Gastrocnemius medialis (tissue), 4 donors: ENCODE measurements around the gene BLVRB. TPM values are rescaled to one million over a fixed set of nuclear protein-coding genes. Genes with fewer than 3 reads are reported as not detected.

Experiments used
- ATAC-seq, 2 donors: fragments of 150-250 bp; one replicate each; pipeline ENCODE4 v1.9.1; 2016
- DNase-seq, 2 donors: peaks; one replicate each; pipeline ENCODE4 v3.0.0-alpha.2; 2019
- H3K27ac ChIP-seq, 4 donors: fragments of 200-600 bp; sonication (generic); 1 replicate in 1 of 4; 2 replicates in 3 of 4; pipeline ENCODE4 v1.5.1; 2016 to 2018; ENCODE audit warnings: mild to moderate bottlenecking in 2 of 4, moderate library complexity in 1 of 4
- H3K27me3 ChIP-seq, 3 donors: fragments of 200-600 bp; sonication (generic) in 2 of 3; 1 replicate in 1 of 3; 2 replicates in 2 of 3; pipeline versions ENCODE4 v1.5.1 to v1.6.0; 2016 to 2019; ENCODE audit warnings: mild to moderate bottlenecking in 1 of 3, moderate library complexity in 1 of 3
- H3K36me3 ChIP-seq, 2 donors: fragments of 200-600 bp; sonication (generic) in 1 of 2; one replicate each; pipeline ENCODE4 v1.5.1; 2017 to 2018
- H3K4me1 ChIP-seq, 2 donors: fragments of 200-600 bp; sonication (generic) in 1 of 2; one replicate each; pipeline ENCODE4 v1.5.1; 2016 to 2017; ENCODE audit warnings: mild to moderate bottlenecking in 2 of 2
- H3K4me3 ChIP-seq, 4 donors: fragments of 200-600 bp; sonication (generic) in 3 of 4; 1 replicate in 1 of 4; 2 replicates in 3 of 4; pipeline ENCODE4 v1.5.1; 2016 to 2019; ENCODE audit warnings: mild to moderate bottlenecking in 2 of 4
- H3K9me3 ChIP-seq, 3 donors: fragments of 200-600 bp; sonication (generic) in 2 of 3; 1 replicate in 1 of 3; 2 replicates in 2 of 3; pipeline ENCODE4 v1.5.1; 2016 to 2019
- POLR2A ChIP-seq, 2 donors: fragments of 450-650 bp; IDR thresholded peaks; one replicate each; pipeline ENCODE4 v1.6.1; 2017; ENCODE audit warnings: antibody characterized with exemption in 2 of 2, mild to moderate bottlenecking in 2 of 2, moderate library complexity in 2 of 2
- in situ Hi-C, 4 donors: fragments of 200-750 bp; cut with MboI; loops; one replicate each; pipeline versions ENCODE4 v1.15.0 to v1.8.0; 2017; ENCODE audit warnings: low sequenced_read_pairs in 4 of 4
- intact Hi-C: fragments of 100-400 bp; cut with DNase I; formaldehyde crosslinking; loops from one replicate; pipeline ENCODE4 v1.15.1; 2023; ENCODE audit warnings: low total_unique reads
- total RNA-seq, 4 donors: library from RNA; depleted of rRNA; stranded (reverse); fragments of >200 nt; gene quantifications; one replicate each; pipeline versions ENCODE4 v1.1.0 to v1.2.3, GENCODE V29; 2016
- TF ChIP-seq, protein P1 (sequence below), 5 experiments: fragments of 450-650 bp in 3 of 5; fragments of 200-600 bp in 2 of 5; sonication (generic) in 2 of 5; IDR thresholded peaks in 4 of 5; conservative IDR thresholded peaks in 1 of 5; 1 replicate in 4 of 5; 2 replicates in 1 of 5; pipeline ENCODE4 v1.5.1; 2016 to 2019; ENCODE audit warnings: antibody characterized with exemption in 5 of 5, mild to moderate bottlenecking in 3 of 5, moderate library complexity in 3 of 5

The BLVRB gene
- total RNA-seq, 4 donors from 2014 or later: 254 to 679 (median 280) TPM

DNA sequence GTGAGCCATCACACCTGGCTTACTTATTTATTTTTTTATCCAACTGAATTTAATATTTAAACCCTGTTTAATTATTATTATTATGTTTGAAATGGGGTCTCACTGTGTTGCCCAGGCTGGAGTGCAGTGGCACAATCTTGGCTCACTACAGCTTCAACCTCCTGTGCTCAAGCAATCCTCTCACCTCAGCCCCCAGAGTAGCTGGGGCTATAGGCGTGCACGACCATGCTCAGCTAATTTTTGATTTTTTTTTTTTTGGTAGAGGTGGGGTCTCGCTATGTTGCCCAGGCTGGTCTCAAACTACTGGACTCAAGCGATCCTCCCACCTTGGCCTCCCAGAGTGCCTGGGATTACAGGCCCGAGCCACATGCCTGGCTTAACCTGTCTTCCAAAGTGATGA lies 33.8 kb upstream of the BLVRB start:
- Histone ChIP-seq H3K9me3 (no peaks in the 10 kb centered on the region), H3K27me3 (no peaks in the 10 kb centered on the region), H3K36me3 (no peaks in the 10 kb centered on the region), H3K27ac (no peak overlapping the region), H3K4me3 (no peak overlapping the region), H3K4me1 (no peaks in the 10 kb centered on the region)
- intact Hi-C loops: no loop called here
- ATAC-seq (no peak), DNase-seq (no peak)
- in situ Hi-C loops: no loop called here
- TF ChIP-seq, protein P1, sequence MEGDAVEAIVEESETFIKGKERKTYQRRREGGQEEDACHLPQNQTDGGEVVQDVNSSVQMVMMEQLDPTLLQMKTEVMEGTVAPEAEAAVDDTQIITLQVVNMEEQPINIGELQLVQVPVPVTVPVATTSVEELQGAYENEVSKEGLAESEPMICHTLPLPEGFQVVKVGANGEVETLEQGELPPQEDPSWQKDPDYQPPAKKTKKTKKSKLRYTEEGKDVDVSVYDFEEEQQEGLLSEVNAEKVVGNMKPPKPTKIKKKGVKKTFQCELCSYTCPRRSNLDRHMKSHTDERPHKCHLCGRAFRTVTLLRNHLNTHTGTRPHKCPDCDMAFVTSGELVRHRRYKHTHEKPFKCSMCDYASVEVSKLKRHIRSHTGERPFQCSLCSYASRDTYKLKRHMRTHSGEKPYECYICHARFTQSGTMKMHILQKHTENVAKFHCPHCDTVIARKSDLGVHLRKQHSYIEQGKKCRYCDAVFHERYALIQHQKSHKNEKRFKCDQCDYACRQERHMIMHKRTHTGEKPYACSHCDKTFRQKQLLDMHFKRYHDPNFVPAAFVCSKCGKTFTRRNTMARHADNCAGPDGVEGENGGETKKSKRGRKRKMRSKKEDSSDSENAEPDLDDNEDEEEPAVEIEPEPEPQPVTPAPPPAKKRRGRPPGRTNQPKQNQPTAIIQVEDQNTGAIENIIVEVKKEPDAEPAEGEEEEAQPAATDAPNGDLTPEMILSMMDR (IDR thresholded peaks at IDR 0.05 in 4 of 5, conservative IDR thresholded peaks at IDR 0.05 in 1 of 5): no peak
- TF ChIP-seq POLR2A (IDR thresholded peaks at IDR 0.05): no peak

DNA sequence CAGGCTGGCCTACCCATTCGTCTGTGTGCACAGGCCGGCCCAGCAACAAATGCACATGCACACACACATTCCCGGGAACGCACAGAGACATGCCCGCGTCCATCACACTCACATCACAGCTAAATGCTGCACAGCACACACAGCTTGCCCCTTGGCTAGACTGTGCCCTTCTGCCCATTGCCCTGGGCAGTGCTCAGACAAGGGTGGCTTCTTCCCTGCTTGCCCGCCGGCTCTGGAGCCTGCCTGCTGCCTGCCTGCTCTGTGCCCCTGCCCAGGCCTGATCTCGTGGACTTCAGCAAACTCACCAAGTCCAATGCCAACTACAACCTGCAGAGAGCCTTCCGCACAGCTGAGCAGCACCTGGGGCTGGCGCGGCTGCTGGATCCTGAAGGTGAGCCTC lies 31.7 kb upstream of the BLVRB start:
- no peak for TF ChIP-seq POLR2A (IDR thresholded peaks at IDR 0.05)
- TF ChIP-seq, protein P1 (IDR thresholded peaks at IDR 0.05 in 4 of 5, conservative IDR thresholded peaks at IDR 0.05 in 1 of 5): no peak
- H3K27me3 ChIP-seq: no peaks in the 10 kb centered on the region
- H3K36me3 ChIP-seq: no peaks in the 10 kb centered on the region
- intact Hi-C loops: no loop called here
- no peak for ATAC-seq
- in situ Hi-C loops: no loop called here
- no peaks in the 10 kb centered on the region for H3K9me3 ChIP-seq
- no peaks in the 10 kb centered on the region for H3K4me1 ChIP-seq
- no peak overlapping the region for H3K27ac ChIP-seq
- no peak overlapping the region for H3K4me3 ChIP-seq
- DNase-seq: no peak

GRCh38 chr19:40494191-40494838 lies 28.8 kb upstream of the BLVRB start:
- in situ Hi-C loops: no loop called here
- H3K4me1 ChIP-seq: no peaks in the 10 kb centered on the region
- DNase-seq: no peak
- TF ChIP-seq, protein P1 (IDR thresholded peaks at IDR 0.05 in 4 of 5, conservative IDR thresholded peaks at IDR 0.05 in 1 of 5): no peak
- TF ChIP-seq POLR2A (IDR thresholded peaks at IDR 0.05): no peak
- no peaks in the 10 kb centered on the region for H3K36me3 ChIP-seq
- H3K4me3 ChIP-seq: no peak overlapping the region
- H3K27ac ChIP-seq: no peak overlapping the region
- intact Hi-C loops: no loop called here
- H3K9me3 ChIP-seq: no peaks in the 10 kb centered on the region
- no peak for ATAC-seq
- no peaks in the 10 kb centered on the region for H3K27me3 ChIP-seq

GRCh38 chr19:40493778-40494177 lies 28.2 kb upstream of the BLVRB start:
- no peak for DNase-seq
- TF ChIP-seq POLR2A (IDR thresholded peaks at IDR 0.05): no peak
- TF ChIP-seq, protein P1 (IDR thresholded peaks at IDR 0.05 in 4 of 5, conservative IDR thresholded peaks at IDR 0.05 in 1 of 5): no peak
- intact Hi-C loops (no loop called here), in situ Hi-C loops (no loop called here)
- no peaks in the 10 kb centered on the region for H3K27me3 ChIP-seq
- no peaks in the 10 kb centered on the region for H3K36me3 ChIP-seq
- no peak for ATAC-seq
- H3K9me3 ChIP-seq: no peaks in the 10 kb centered on the region
- no peaks in the 10 kb centered on the region for H3K4me1 ChIP-seq
- no peak overlapping the region for H3K4me3 ChIP-seq
- no peak overlapping the region for H3K27ac ChIP-seq

DNA sequence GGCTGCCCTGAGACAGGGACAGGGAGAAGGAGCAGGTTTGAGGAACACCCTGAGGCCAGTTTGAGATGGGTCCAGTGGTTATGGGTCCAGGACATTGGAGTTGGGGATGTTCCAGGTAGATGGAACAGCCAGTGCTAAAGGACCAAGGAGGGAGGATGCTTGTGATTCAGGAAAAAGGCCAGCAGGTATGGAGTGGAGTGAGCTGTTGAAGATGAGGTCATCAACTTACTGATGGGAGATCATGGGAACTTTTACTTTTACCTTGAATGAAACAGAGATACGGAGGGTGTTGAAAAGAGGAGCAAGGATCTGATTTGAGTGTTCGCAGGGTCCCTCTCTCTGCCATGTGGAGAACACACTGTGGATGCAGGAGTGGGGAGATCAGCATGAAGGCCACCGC lies 26.7 kb upstream of the BLVRB start:
- intact Hi-C loops (no loop called here), in situ Hi-C loops (no loop called here)
- H3K27ac ChIP-seq: no peak overlapping the region
- TF ChIP-seq, protein P1 (IDR thresholded peaks at IDR 0.05 in 4 of 5, conservative IDR thresholded peaks at IDR 0.05 in 1 of 5): no peak
- no peak for TF ChIP-seq POLR2A (IDR thresholded peaks at IDR 0.05)
- peaks cover 0 to 5% (median 0%) of the 10 kb centered on the region in 3 donors for H3K27me3 ChIP-seq
- H3K4me3 ChIP-seq: no peak overlapping the region
- H3K4me1 ChIP-seq: no peaks in the 10 kb centered on the region
- DNase-seq (no peak), ATAC-seq (no peak)
- H3K36me3 ChIP-seq: no peaks in the 10 kb centered on the region
- H3K9me3 ChIP-seq: no peaks in the 10 kb centered on the region
